ENCODE results near the gene THSD4.

Gene THSD4

GRCh38 chr15:71462638-71463037, 347.4 kb downstream of the THSD4 start:
- no peak for DNase-seq (ENCODE audit: low spot score)
- TF ChIP-seq CTCF (IDR thresholded peaks at IDR 0.05): no peak
- no peak overlapping the region for H3K27ac ChIP-seq
- H3K4me3 ChIP-seq: no peak overlapping the region

- Histone ChIP-seq H3K27ac (no peak overlapping the region), H3K4me3 (no peak overlapping the region)
- no peak for TF ChIP-seq CTCF (IDR thresholded peaks at IDR 0.05)
- DNase-seq (ENCODE audit: low spot score): no peak
Measured at GRCh38 chr15:71463156-71463665, 347.9 kb downstream of the THSD4 start.

- DNase-seq (ENCODE audit: low spot score): no peak
- Histone ChIP-seq H3K4me3 (no peak overlapping the region), H3K27ac (no peak overlapping the region)
- TF ChIP-seq CTCF (IDR thresholded peaks at IDR 0.05): no peak
Measured at GRCh38 chr15:71465131-71465955, 350.1 kb downstream of the THSD4 start.

- no peak for TF ChIP-seq CTCF (IDR thresholded peaks at IDR 0.05)
Measured at GRCh38 chr15:71468715-71469114, 353.4 kb downstream of the THSD4 start.

GRCh38 chr15:71469413-71469812, 354.1 kb downstream of the THSD4 start:
- Histone ChIP-seq H3K27ac (no peak overlapping the region), H3K4me3 (no peak overlapping the region)
- DNase-seq (ENCODE audit: low spot score): no peak
- no peak for TF ChIP-seq CTCF (IDR thresholded peaks at IDR 0.05)

More at GRCh38 chr15:71468715-71469114, 353.4 kb downstream of the THSD4 start:
- Histone ChIP-seq H3K4me3 (no peak overlapping the region), H3K27ac (no peak overlapping the region)
- DNase-seq (ENCODE audit: low spot score): no peak

- Histone ChIP-seq H3K27ac (no peak overlapping the region), H3K4me3 (no peak overlapping the region)
- DNase-seq (ENCODE audit: low spot score): no peak
- no peak for TF ChIP-seq CTCF (IDR thresholded peaks at IDR 0.05)
Measured at GRCh38 chr15:71471347-71471746, 356.1 kb downstream of the THSD4 start.

- Histone ChIP-seq H3K4me3 (no peak overlapping the region), H3K27ac (no peak overlapping the region)
- no peak for DNase-seq (ENCODE audit: low spot score)
- no peak for TF ChIP-seq CTCF (IDR thresholded peaks at IDR 0.05)
Measured at GRCh38 chr15:71472566-71472965, 357.3 kb downstream of the THSD4 start.
